ENCODE measurements around the gene TASL.

DNA sequence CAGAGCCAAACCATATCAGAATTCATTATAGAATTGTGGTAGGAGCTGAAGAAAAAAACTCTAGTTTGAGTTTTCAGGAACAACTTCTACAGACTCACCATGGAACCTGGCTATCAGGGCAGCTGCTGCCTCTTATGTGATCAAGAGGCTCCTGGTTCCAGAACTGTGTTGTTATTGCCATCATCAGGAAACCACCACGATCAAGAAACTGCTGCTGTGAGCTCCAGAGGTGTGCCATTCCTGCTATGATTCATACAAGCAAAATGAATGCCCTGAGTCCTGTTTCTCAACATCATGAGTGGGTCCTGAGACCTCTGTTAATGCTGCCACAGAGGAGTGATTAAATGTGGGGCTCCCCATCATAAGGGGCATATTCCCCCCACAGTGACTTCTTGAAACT lies 43.7 kb downstream of the TASL start:
- TF ChIP-seq JUN (IDR thresholded peaks at IDR 0.05; ENCODE audit: borderline replicate concordance, insufficient read depth, insufficient read length, low read depth) (no peak), POLR2A (IDR thresholded peaks at IDR 0.05; ENCODE audit: low read depth, low read length) (no peak), EZH2 (IDR thresholded peaks at IDR 0.05; ENCODE audit: borderline replicate concordance, low read depth, low read length, severe bottlenecking) (no peak), POLR2AphosphoS5 (IDR thresholded peaks at IDR 0.05; ENCODE audit: insufficient read depth, low read depth, low read length) (no peak), MYC (IDR thresholded peaks at IDR 0.05; ENCODE audit: low read depth, low read length) (no peak), MAX (IDR thresholded peaks at IDR 0.05; ENCODE audit: insufficient read depth, insufficient read length) (no peak), FOS (IDR thresholded peaks at IDR 0.05; ENCODE audit: borderline replicate concordance, insufficient read depth, low read length) (no peak), GATA2 (IDR thresholded peaks at IDR 0.05; ENCODE audit: insufficient read depth, insufficient read length, low read depth, low read length) (no peak)
- TF ChIP-seq, protein P1, sequence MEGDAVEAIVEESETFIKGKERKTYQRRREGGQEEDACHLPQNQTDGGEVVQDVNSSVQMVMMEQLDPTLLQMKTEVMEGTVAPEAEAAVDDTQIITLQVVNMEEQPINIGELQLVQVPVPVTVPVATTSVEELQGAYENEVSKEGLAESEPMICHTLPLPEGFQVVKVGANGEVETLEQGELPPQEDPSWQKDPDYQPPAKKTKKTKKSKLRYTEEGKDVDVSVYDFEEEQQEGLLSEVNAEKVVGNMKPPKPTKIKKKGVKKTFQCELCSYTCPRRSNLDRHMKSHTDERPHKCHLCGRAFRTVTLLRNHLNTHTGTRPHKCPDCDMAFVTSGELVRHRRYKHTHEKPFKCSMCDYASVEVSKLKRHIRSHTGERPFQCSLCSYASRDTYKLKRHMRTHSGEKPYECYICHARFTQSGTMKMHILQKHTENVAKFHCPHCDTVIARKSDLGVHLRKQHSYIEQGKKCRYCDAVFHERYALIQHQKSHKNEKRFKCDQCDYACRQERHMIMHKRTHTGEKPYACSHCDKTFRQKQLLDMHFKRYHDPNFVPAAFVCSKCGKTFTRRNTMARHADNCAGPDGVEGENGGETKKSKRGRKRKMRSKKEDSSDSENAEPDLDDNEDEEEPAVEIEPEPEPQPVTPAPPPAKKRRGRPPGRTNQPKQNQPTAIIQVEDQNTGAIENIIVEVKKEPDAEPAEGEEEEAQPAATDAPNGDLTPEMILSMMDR (IDR thresholded peaks at IDR 0.05; ENCODE audit: extremely low read depth in 1 of 2, insufficient read depth in 1 of 2, low read depth in 1 of 2, low read length in 2 of 2): no peak

Measured in endothelial cell of umbilical vein (primary cell).